T-cell (primary cell): ENCODE results near the gene TNRC6A. TPM values are rescaled to one million over a fixed set of nuclear protein-coding genes. Genes with fewer than 3 reads are reported as not detected.

ENCODE experiments used
- ATAC-seq, 4 experiments: fragments of 200-7000 bp in 3 of 4; fragments of 150-1000 bp in 1 of 4; cut with Tn5 transposase; replicated peaks in 1 of 4; 1 replicate in 3 of 4; 2 replicates in 1 of 4; pipeline ENCODE4 v1.10.0; 2021; ENCODE audit warnings: moderate library complexity in 3 of 4, mild to moderate bottlenecking in 2 of 4, moderate number of reproducible peaks in 1 of 4
- CTCF ChIA-PET, 2 donors: fragments of 300-600 bp; sonication (Branson Sonifier 250); formaldehyde crosslinking; loops; one replicate each; lab custom pipeline; 2022; ENCODE audit warnings: antibody characterized with exemption in 2 of 2; lab: Charles Lee
- POLR2A ChIA-PET, 2 donors: fragments of 300-600 bp; sonication (Branson Sonifier 250); formaldehyde crosslinking; loops; one replicate each; lab custom pipeline; 2022; ENCODE audit warnings: antibody characterized with exemption in 2 of 2; lab: Charles Lee
- DNase-seq, 35 experiments: peaks; one replicate each; pipeline versions ENCODE4 v3.0.0 to v3.0.0-alpha.2; 2013 to 2023
- H3K27ac ChIP-seq: one replicate; pipeline ENCODE4 v1.5.1; 2013; ENCODE audit warnings: low read length
- H3K27me3 ChIP-seq, 2 experiments: replicated peaks in 1 of 2; 1 replicate in 1 of 2; 2 replicates in 1 of 2; pipeline versions ENCODE4 v1.6.1 to v1.7.0; 2013; ENCODE audit warnings: low read length in 1 of 2, mixed read lengths in 1 of 2; ENCODE audit not compliant: control insufficient read depth in 2 of 2, insufficient read depth in 2 of 2; ENCODE audit errors: extremely low read depth in 1 of 2
- H3K36me3 ChIP-seq, 2 donors: 1 replicate in 1 of 2; 2 replicates in 1 of 2; pipeline versions ENCODE4 v1.6.1 to v1.7.0; 2013; ENCODE audit warnings: low read length in 1 of 2; ENCODE audit not compliant: control insufficient read depth in 2 of 2, insufficient read depth in 1 of 2; ENCODE audit errors: extremely low read depth in 1 of 2
- H3K4me1 ChIP-seq, 2 experiments: 1 replicate in 1 of 2; 2 replicates in 1 of 2; pipeline versions ENCODE4 v1.6.1 to v1.7.0; 2013; ENCODE audit warnings: low read length in 2 of 2, mixed read lengths in 1 of 2; ENCODE audit not compliant: insufficient read depth in 2 of 2, control insufficient read depth in 1 of 2; ENCODE audit errors: extremely low read depth in 1 of 2
- H3K4me3 ChIP-seq, 2 donors: 1 replicate in 1 of 2; 2 replicates in 1 of 2; pipeline versions ENCODE4 v1.5.1 to v1.7.0; 2013; ENCODE audit warnings: mild to moderate bottlenecking in 2 of 2, low read length in 1 of 2, moderate library complexity in 1 of 2; ENCODE audit not compliant: control insufficient read depth in 1 of 2; ENCODE audit errors: extremely low read depth in 1 of 2
- H3K9me3 ChIP-seq: 2 replicates; pipeline ENCODE4 v1.7.0; 2013
- H3K27ac Mint-ChIP-seq, 2 donors: one replicate each; pipeline ENCODE4 v1.8.0; 2020 to 2021; ENCODE audit warnings: mild to moderate bottlenecking in 2 of 2, mixed read lengths in 2 of 2
- H3K27me3 Mint-ChIP-seq, 2 donors: one replicate each; pipeline ENCODE4 v1.8.0; 2021 to 2022; ENCODE audit warnings: mixed read lengths in 2 of 2
- H3K36me3 Mint-ChIP-seq: one replicate; pipeline ENCODE4 v1.8.0; 2021; ENCODE audit warnings: mixed read lengths
- H3K4me1 Mint-ChIP-seq, 3 donors: one replicate each; pipeline ENCODE4 v1.8.0; 2020 to 2022; ENCODE audit warnings: mixed read lengths in 3 of 3, mild to moderate bottlenecking in 1 of 3
- H3K4me3 Mint-ChIP-seq, 3 donors: one replicate each; pipeline ENCODE4 v1.8.0; 2020 to 2022; ENCODE audit warnings: mild to moderate bottlenecking in 3 of 3, mixed read lengths in 3 of 3, moderate library complexity in 3 of 3
- H3K9me3 Mint-ChIP-seq, 3 donors: one replicate each; pipeline ENCODE4 v1.8.0; 2020 to 2022; ENCODE audit warnings: mixed read lengths in 3 of 3
- WGBS: methylation state at CpG from one replicate; pipeline ENCODE4 v1.1.5; 2013; ENCODE audit warnings: missing lambda C conversion rate; ENCODE audit not compliant: insufficient coverage; 5-methylcytosine and 5-hydroxymethylcytosine counted together
- total RNA-seq, 35 experiments: library from RNA in 6 of 35; stranded (reverse) in 6 of 35; fragments of 120-200 nt in 1 of 35; gene quantifications; one replicate each; pipeline versions ENCODE4 v1.2.1 to v1.2.4 and lab custom pipeline; 2013 to 2026

TNRC6A gene
- total RNA-seq, 5 donors from 2014 or later (not counting 1 experiment from before 2014, with no cell fraction given): 74.7 to 79.4 (median 77.9) TPM

GRCh38 chr16:24774510-24774909 lies 45.1 kb downstream of the TNRC6A start:
- no peak for ATAC-seq
- Histone ChIP-seq H3K27me3 (no peaks in the 10 kb centered on the region), H3K27ac (no peak overlapping the region), H3K4me1 (no peaks in the 10 kb centered on the region), H3K36me3 (peaks cover 0 to 38% of the 10 kb centered on the region in 2 donors), H3K9me3 (no peaks in the 10 kb centered on the region), H3K4me3 (no peak overlapping the region)
- DNase-seq: no peak
- POLR2A ChIA-PET: interaction anchor here in 1 of 2 donors (0.5 kb wide), 1 partner anchor 38 kb away, joined by 15 read pairs; no protein-coding TSS in a partner anchor
- CTCF ChIA-PET: interaction anchor here in 1 of 2 donors (0.7 kb wide), 1 partner anchor 216 kb away, joined by 3 read pairs; no protein-coding TSS in a partner anchor
- peak overlapping the region; percentile 41 to 54 for H3K27ac Mint-ChIP-seq
- peaks cover 40 to 52% (median 52%) of the 10 kb centered on the region in 3 donors for H3K4me1 Mint-ChIP-seq
- no peaks in the 10 kb centered on the region for H3K9me3 Mint-ChIP-seq
- no peak overlapping the region for H3K4me3 Mint-ChIP-seq
- no peaks in the 10 kb centered on the region for H3K27me3 Mint-ChIP-seq
- H3K36me3 Mint-ChIP-seq: peaks cover 45% of the 10 kb centered on the region
- no CpG with 5 or more reads among the region's 1 CpG for WGBS

- no peaks in the 10 kb centered on the region for H3K4me1 ChIP-seq
- no peak overlapping the region for H3K4me3 Mint-ChIP-seq
- H3K36me3 ChIP-seq: peaks cover 0 to 46% of the 10 kb centered on the region in 2 donors
- H3K27me3 ChIP-seq: no peaks in the 10 kb centered on the region
- DNase-seq (no peak), ATAC-seq (no peak)
- no peak overlapping the region for H3K27ac Mint-ChIP-seq
- H3K27me3 Mint-ChIP-seq: no peaks in the 10 kb centered on the region
- peaks cover 31 to 43% (median 42%) of the 10 kb centered on the region in 3 donors for H3K4me1 Mint-ChIP-seq
- POLR2A ChIA-PET: no interaction called here
- H3K9me3 Mint-ChIP-seq: no peaks in the 10 kb centered on the region
- CTCF ChIA-PET: no interaction called here
- H3K4me3 ChIP-seq: no peak overlapping the region
- no peak overlapping the region for H3K27ac ChIP-seq
- H3K9me3 ChIP-seq: no peaks in the 10 kb centered on the region
- H3K36me3 Mint-ChIP-seq: peaks cover 50% of the 10 kb centered on the region
Observed at GRCh38 chr16:24775455-24775854, 46.0 kb downstream of the TNRC6A start.

- ATAC-seq (no peak), DNase-seq (no peak)
- Mint-ChIP-seq H3K36me3 (peaks cover 52% of the 10 kb centered on the region), H3K4me3 (no peak overlapping the region), H3K9me3 (no peaks in the 10 kb centered on the region), H3K27me3 (no peaks in the 10 kb centered on the region), H3K4me1 (peaks cover 25 to 33% (median 32%) of the 10 kb centered on the region in 3 donors), H3K27ac (peak overlapping the region in 1 of 2 donors; percentile 17)
- Histone ChIP-seq H3K27ac (no peak overlapping the region), H3K36me3 (peaks cover 6 to 50% of the 10 kb centered on the region in 2 donors), H3K4me3 (no peak overlapping the region), H3K4me1 (no peaks in the 10 kb centered on the region), H3K9me3 (no peaks in the 10 kb centered on the region), H3K27me3 (no peaks in the 10 kb centered on the region)
- ChIA-PET CTCF (no interaction called here), POLR2A (no interaction called here)
- whole genome bisulfite sequencing: 97% methylated on average over 11 of the region's 12 CpGs
Observed at GRCh38 chr16:24776501-24777220, 47.2 kb downstream of the TNRC6A start.

GRCh38 chr16:24778671-24779070 lies 49.2 kb downstream of the TNRC6A start:
- DNase-seq: no peak
- Mint-ChIP-seq H3K27me3 (no peaks in the 10 kb centered on the region), H3K4me1 (peaks cover 9 to 21% (median 14%) of the 10 kb centered on the region in 3 donors), H3K36me3 (peaks cover 54% of the 10 kb centered on the region), H3K4me3 (no peak overlapping the region), H3K27ac (peak overlapping the region; percentile 2 to 16), H3K9me3 (no peaks in the 10 kb centered on the region)
- ATAC-seq: no peak
- Histone ChIP-seq H3K36me3 (peaks cover 12 to 59% of the 10 kb centered on the region in 2 donors), H3K27ac (no peak overlapping the region), H3K27me3 (no peaks in the 10 kb centered on the region), H3K4me3 (no peak overlapping the region), H3K9me3 (no peaks in the 10 kb centered on the region), H3K4me1 (no peaks in the 10 kb centered on the region)
- CTCF ChIA-PET: no interaction called here
- WGBS: 100% methylated on average over 1 of the region's 1 CpG
- POLR2A ChIA-PET: no interaction called here

GRCh38 chr16:24781256-24781655 lies 51.8 kb downstream of the TNRC6A start:
- Mint-ChIP-seq H3K9me3 (no peaks in the 10 kb centered on the region), H3K36me3 (peaks cover 49% of the 10 kb centered on the region), H3K4me3 (no peak overlapping the region), H3K4me1 (peaks cover 0 to 11% (median 5%) of the 10 kb centered on the region in 3 donors), H3K27ac (no peak overlapping the region), H3K27me3 (no peaks in the 10 kb centered on the region)
- Histone ChIP-seq H3K27ac (no peak overlapping the region), H3K4me3 (no peak overlapping the region), H3K4me1 (no peaks in the 10 kb centered on the region), H3K27me3 (no peaks in the 10 kb centered on the region), H3K9me3 (no peaks in the 10 kb centered on the region), H3K36me3 (peaks cover 12 to 65% of the 10 kb centered on the region in 2 donors)
- WGBS: 86% methylated on average over 1 of the region's 2 CpGs
- DNase-seq: no peak
- ChIA-PET POLR2A (no interaction called here), CTCF (no interaction called here)
- no peak for ATAC-seq

- H3K27ac ChIP-seq: no peak overlapping the region
- Mint-ChIP-seq H3K4me3 (no peak overlapping the region), H3K9me3 (no peaks in the 10 kb centered on the region), H3K27me3 (no peaks in the 10 kb centered on the region), H3K27ac (no peak overlapping the region), H3K36me3 (peaks cover 38% of the 10 kb centered on the region), H3K4me1 (peaks cover 0 to 10% (median 5%) of the 10 kb centered on the region in 3 donors)
- WGBS: no CpG with 5 or more reads among the region's 3 CpGs
- H3K4me3 ChIP-seq: no peak overlapping the region
- peaks cover 12 to 54% of the 10 kb centered on the region in 2 donors for H3K36me3 ChIP-seq
- no peaks in the 10 kb centered on the region for H3K4me1 ChIP-seq
- ATAC-seq: no peak
- no peak for DNase-seq
- ChIA-PET POLR2A (no interaction called here), CTCF (no interaction called here)
- H3K9me3 ChIP-seq: no peaks in the 10 kb centered on the region
- H3K27me3 ChIP-seq: no peaks in the 10 kb centered on the region
Observed at GRCh38 chr16:24784121-24784520, 54.7 kb downstream of the TNRC6A start.
